ENCODE measurements around the gene PPM1E.
"Not testable (repeated sequence)": the region's sequence is repeated elsewhere in the genome, so short reads cannot be mapped to it uniquely, and the experiment has no call there.

PPM1E gene

GRCh38 chr17:58755577-58756245 lies at the start of gene PPM1E:
Gene PPM1E (plus strand): TSS chr17:58755854.
- DNase-seq = peak; percentile 54

- no peak for DNase-seq
Measured at GRCh38 chr17:58706351-58707140, 49.1 kb upstream of the PPM1E start.

GRCh38 chr17:58710948-58711552 lies 44.6 kb upstream of the PPM1E start:
- DNase-seq = no peak

DNA sequence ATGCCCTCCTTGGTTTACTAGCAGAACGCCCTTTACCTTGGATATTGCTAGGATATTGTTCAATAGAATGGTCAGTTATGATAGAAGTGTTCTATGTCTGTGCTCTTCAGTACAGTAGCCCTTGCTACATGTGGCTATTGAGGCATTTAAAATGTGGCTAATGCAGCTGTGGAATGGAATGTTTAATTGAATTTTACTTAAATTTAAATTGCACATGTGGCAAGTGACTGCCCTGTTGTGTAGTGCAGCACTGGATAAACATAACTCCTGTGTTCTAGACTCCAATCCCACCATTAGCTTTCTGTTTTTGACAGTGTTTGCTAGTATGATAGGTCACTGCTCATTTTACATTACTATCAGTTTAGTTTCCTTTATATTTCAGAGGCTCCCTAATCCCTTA lies 33.4 kb upstream of the PPM1E start:
- no peak for DNase-seq

- DNase-seq = no peak
Measured at GRCh38 chr17:58722696-58723095, 33.0 kb upstream of the PPM1E start.

GRCh38 chr17:58728798-58729197 lies 26.9 kb upstream of the PPM1E start:
- no peak for DNase-seq

GRCh38 chr17:58730937-58731336 lies 24.7 kb upstream of the PPM1E start:
- DNase-seq = no peak

DNA sequence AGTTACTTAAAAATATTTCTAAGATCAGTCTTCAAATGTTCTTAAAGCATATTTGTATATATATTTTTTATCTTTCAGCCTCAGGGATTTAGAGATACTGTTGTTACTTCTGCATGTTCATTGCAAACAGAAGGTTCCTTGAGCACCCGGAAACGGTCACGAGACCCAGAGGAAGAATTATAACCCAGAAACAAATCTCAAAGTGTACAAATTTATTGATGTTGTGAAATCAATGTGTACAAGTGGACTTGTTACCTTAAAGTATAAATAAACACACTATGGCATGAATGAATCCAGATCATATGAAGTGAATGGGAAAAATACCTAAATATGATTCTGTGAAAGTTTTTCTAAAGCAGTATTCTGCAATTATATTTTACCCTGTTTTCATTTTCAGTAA lies 21.6 kb upstream of the PPM1E start:
- DNase-seq = no peak

- DNase-seq = no peak
Measured at GRCh38 chr17:58734811-58735210, 20.8 kb upstream of the PPM1E start.

- DNase-seq = no peak
Measured at GRCh38 chr17:58741121-58741625, 14.5 kb upstream of the PPM1E start.

GRCh38 chr17:58747674-58748073 lies 8.0 kb upstream of the PPM1E start:
- DNase-seq = no peak

- DNase-seq = not testable (repeated sequence)
Measured at GRCh38 chr17:58749627-58750026, 6.0 kb upstream of the PPM1E start.

GRCh38 chr17:58753026-58753425 lies 2.6 kb upstream of the PPM1E start:
- DNase-seq = no peak

DNA sequence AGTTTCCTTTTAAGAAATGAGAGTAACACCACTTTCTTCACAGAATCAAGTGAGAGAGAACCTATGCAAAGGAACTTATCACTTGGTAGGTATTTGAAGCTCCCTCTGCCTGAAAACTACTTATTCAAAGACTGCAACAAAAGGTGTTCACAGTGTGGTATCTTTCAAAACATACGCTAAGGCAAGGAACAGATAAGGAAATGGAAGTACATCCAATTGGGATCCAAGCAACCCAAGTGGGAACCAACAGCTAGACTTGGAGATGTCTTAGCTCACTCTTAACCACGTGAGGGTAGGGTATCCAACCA lies 431 bp upstream of the PPM1E start:
- no peak for DNase-seq

- no peak for DNase-seq
Measured at GRCh38 chr17:58756246-58757161, 850 bp downstream of the PPM1E start.

- no peak for DNase-seq
Measured at GRCh38 chr17:58757162-58757613, 1.5 kb downstream of the PPM1E start.

GRCh38 chr17:58758890-58759289 lies 3.2 kb downstream of the PPM1E start:
- no peak for DNase-seq

- DNase-seq = no peak
Measured at GRCh38 chr17:58759522-58759921, 3.9 kb downstream of the PPM1E start.

- no peak for DNase-seq
Measured at GRCh38 chr17:58760248-58760647, 4.6 kb downstream of the PPM1E start.

- DNase-seq = no peak
Measured at GRCh38 chr17:58763263-58763662, 7.6 kb downstream of the PPM1E start.

GRCh38 chr17:58764373-58764772 lies 8.7 kb downstream of the PPM1E start:
- DNase-seq = no peak

GRCh38 chr17:58778482-58778881 lies 22.8 kb downstream of the PPM1E start:
- not testable (repeated sequence) for DNase-seq

DNA sequence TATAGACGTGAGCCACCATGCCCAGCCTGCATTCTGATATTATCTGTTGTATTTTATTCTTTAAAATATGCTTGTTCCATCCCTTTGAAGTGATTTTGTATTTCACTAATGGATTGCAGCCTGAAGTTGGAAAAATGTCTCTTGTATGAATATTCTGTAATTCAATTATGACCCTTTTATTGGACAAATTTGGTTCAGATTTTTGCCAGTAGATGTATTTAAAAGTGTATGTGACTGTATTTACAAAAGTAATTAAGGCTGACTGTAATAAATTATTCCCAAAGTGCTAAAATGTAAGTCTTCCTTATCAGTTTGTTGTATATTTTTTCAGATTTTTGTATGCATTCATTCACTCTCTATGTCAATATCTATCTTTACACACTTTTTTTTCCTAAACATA lies 23.8 kb downstream of the PPM1E start:
- no peak for DNase-seq

All from NCI-H1048 (cell line).